Cardiac muscle cell (in vitro differentiated cells and primary cell): Measurements from ENCODE around the gene NUDT5. TPM values are rescaled to one million over a fixed set of nuclear protein-coding genes. Genes with fewer than 3 reads are reported as not detected.

Source experiments
- DNase-seq, 2 donors: peaks; one replicate each; pipeline versions ENCODE4 v3.0.0 to v3.0.0-alpha.2; 2010 to 2017; ENCODE audit warnings: low read depth in 1 of 2, low spot score in 1 of 2
- H3K27ac ChIP-seq: fragments of 200-600 bp; sonication (generic); 2 replicates; pipeline ENCODE4 v1.5.1; 2016
- H3K27me3 ChIP-seq: fragments of 200-600 bp; sonication (generic); 2 replicates; pipeline ENCODE4 v1.6.0; 2016; ENCODE audit warnings: control low read depth
- H3K36me3 ChIP-seq: fragments of 200-600 bp; sonication (generic); 2 replicates; pipeline ENCODE4 v1.5.1; 2016; ENCODE audit warnings: control low read depth
- H3K4me1 ChIP-seq: fragments of 200-600 bp; sonication (generic); 2 replicates; pipeline ENCODE4 v1.8.1; 2017; ENCODE audit warnings: low read depth, mild to moderate bottlenecking, mixed run types
- H3K4me3 ChIP-seq: fragments of 200-600 bp; sonication (generic); 2 replicates; pipeline ENCODE4 v1.5.1; 2016; ENCODE audit warnings: mild to moderate bottlenecking
- H3K9me3 ChIP-seq: fragments of 200-600 bp; sonication (generic); 2 replicates; pipeline ENCODE4 v1.5.1; 2017; ENCODE audit warnings: low read depth, mild to moderate bottlenecking, control low read depth
- polyA plus RNA-seq: library from polyadenylated mRNA; unstranded; fragments of >200 nt; fragmentation: Nextera tagmentation; extraction: Ambion mirVana; gene quantifications from 2 replicates; pipeline ENCODE4 v1.2.1, GENCODE V29; 2016
- total RNA-seq: library from RNA; depleted of rRNA; stranded (reverse); fragments of >200 nt; gene quantifications from 2 replicates; pipeline ENCODE4 v1.2.3, GENCODE V29; 2016
- TF ChIP-seq, protein P1 (sequence below): IDR thresholded peaks from 2 replicates; pipeline ENCODE4 v1.5.1; 2012; ENCODE audit warnings: low read depth, mild to moderate bottlenecking, low read length

NUDT5 gene
- total and polyA plus RNA-seq, 2 experiments from 2014 or later = 49.3 to 122 TPM

DNA sequence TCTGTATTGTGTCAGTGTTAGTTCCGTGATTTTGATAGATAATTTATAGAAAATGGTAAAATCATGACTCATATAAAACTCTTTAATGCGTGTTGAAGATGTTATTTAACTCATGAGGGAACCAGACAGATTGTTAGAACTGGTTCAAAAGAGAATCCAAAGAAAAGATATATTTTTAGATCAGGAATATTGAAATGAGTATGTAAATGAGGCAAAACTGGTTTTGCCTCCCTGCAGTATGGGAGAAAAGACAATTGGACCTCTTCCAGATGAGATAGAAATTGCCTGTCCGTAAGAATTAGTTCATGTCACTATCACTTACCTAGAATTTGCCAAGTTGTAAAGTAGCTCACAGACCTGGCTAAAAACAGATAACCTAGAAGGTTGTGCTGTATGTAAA is 17.9 kb upstream of the NUDT5 start:
- Histone ChIP-seq H3K9me3 (no peaks in the 10 kb centered on the region), H3K27ac (no peak overlapping the region), H3K36me3 (peaks cover 36% of the 10 kb centered on the region), H3K4me3 (no peak overlapping the region), H3K27me3 (no peaks in the 10 kb centered on the region), H3K4me1 (peaks cover 6% of the 10 kb centered on the region)
- no peak for DNase-seq
- TF ChIP-seq, protein P1, sequence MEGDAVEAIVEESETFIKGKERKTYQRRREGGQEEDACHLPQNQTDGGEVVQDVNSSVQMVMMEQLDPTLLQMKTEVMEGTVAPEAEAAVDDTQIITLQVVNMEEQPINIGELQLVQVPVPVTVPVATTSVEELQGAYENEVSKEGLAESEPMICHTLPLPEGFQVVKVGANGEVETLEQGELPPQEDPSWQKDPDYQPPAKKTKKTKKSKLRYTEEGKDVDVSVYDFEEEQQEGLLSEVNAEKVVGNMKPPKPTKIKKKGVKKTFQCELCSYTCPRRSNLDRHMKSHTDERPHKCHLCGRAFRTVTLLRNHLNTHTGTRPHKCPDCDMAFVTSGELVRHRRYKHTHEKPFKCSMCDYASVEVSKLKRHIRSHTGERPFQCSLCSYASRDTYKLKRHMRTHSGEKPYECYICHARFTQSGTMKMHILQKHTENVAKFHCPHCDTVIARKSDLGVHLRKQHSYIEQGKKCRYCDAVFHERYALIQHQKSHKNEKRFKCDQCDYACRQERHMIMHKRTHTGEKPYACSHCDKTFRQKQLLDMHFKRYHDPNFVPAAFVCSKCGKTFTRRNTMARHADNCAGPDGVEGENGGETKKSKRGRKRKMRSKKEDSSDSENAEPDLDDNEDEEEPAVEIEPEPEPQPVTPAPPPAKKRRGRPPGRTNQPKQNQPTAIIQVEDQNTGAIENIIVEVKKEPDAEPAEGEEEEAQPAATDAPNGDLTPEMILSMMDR = no peak

DNA sequence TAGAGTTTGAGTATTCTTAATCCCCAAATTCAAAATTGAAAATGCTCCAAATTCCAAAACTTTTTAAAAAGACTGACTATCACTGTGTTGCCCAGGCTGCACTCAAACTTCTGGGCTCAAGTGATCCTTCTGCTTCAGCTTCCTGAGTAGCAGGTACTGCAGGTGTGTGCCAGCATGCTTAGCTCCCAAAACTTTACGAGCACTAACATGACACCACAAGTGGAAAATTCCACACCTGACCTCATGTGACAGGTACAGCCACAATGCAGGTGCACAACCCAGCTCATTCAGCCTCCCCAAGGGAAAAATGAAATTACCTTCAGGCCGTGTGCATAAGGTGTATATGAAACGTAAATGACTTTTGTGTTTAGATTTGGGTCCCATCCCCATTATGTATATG is 16.8 kb upstream of the NUDT5 start:
- TF ChIP-seq, protein P1 = no peak
- Histone ChIP-seq H3K27ac (no peak overlapping the region), H3K4me1 (peaks cover 6% of the 10 kb centered on the region), H3K36me3 (peaks cover 30% of the 10 kb centered on the region), H3K9me3 (no peaks in the 10 kb centered on the region), H3K27me3 (no peaks in the 10 kb centered on the region), H3K4me3 (no peak overlapping the region)
- DNase-seq = no peak

DNA sequence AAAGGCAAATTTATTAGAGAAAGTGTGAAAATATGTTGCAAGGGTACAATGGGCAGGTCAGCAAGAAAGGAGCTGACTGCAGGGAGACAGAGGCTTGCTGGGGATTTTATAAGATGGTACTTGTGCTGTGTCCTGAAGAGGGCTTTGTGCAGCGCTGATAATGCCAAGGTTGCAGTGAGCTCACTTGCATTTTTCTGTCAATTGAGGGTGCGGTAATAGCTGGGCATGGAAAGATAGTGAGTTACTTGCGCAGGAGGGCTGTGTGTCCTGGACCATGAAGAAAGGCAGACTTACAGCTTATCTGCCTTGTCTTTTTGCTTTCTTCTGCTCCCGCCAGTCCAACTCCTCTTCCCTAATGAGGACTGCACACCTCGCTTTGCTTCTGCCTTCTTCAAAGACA is 12.8 kb upstream of the NUDT5 start:
- no peaks in the 10 kb centered on the region for H3K4me1 ChIP-seq
- TF ChIP-seq, protein P1 = no peak
- H3K36me3 ChIP-seq = peaks cover 27% of the 10 kb centered on the region
- H3K27ac ChIP-seq = no peak overlapping the region
- H3K9me3 ChIP-seq = no peaks in the 10 kb centered on the region
- H3K27me3 ChIP-seq = no peaks in the 10 kb centered on the region
- DNase-seq = no peak
- H3K4me3 ChIP-seq = no peak overlapping the region

DNA sequence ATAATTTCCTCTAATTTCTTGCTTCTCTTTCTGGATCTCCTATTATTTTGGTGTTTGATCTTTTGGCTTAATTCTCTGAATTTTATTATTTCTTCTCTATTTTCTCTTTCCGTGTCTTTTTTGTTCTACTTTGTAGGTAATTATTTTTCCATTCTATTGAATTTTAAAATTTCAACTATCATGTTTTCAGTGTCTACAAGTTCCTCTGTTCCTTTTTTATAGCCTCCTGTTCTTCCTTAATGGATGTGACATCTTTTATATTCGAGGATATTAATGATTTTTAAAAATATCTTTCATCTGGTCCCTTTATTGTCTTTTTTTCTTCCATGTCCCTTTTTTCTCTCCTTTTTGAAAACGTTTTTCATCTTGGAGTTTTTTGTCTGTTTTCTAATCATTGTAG is 11.4 kb upstream of the NUDT5 start:
- Histone ChIP-seq H3K27me3 (no peaks in the 10 kb centered on the region), H3K4me3 (no peak overlapping the region), H3K4me1 (no peaks in the 10 kb centered on the region), H3K9me3 (no peaks in the 10 kb centered on the region), H3K36me3 (peaks cover 28% of the 10 kb centered on the region), H3K27ac (no peak overlapping the region)
- no peak for DNase-seq
- TF ChIP-seq, protein P1 = no peak

DNA sequence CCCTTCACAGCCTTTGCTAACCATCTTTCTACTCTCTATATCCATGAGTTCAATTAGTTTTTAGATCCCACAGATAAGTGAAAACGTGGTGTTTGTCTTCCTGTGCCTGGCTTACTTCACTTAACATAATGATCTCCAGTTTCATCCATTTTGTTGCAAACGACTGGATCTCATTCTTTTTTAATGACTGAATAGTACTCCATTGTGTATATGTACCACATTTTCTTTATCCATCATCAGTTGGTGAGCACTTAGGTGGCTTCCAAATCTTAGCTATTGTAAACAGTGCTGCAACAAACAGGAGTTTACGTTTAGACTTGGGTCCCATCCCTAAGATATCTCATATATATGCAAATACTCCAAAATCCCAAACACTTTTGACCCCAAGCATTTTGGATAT is 9.4 kb upstream of the NUDT5 start:
- Histone ChIP-seq H3K27me3 (no peaks in the 10 kb centered on the region), H3K36me3 (peaks cover 19% of the 10 kb centered on the region), H3K4me3 (no peak overlapping the region), H3K4me1 (no peaks in the 10 kb centered on the region), H3K9me3 (no peaks in the 10 kb centered on the region), H3K27ac (no peak overlapping the region)
- DNase-seq = no peak
- TF ChIP-seq, protein P1 = no peak

DNA sequence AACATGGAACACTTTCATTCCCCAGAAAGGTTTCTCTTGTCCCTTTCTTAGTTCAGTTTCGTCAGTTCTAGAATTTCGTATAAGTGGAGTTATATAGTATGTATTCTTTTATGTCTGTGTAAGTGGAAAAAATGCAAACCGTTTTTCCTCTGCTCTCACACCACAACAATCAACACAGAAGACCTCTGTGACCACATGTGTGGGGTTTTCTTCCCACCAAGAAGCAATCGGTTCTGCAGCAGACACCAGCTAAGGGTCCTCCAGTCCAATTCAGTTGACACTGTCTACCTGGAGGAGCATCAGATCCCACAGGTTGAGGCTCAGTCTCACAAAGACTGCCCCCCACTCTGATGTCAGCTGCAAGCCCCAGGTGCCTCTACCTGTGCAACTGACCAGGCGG is 6.5 kb upstream of the NUDT5 start:
- TF ChIP-seq, protein P1 = no peak
- Histone ChIP-seq H3K36me3 (peaks cover 26% of the 10 kb centered on the region), H3K4me1 (peaks cover 5% of the 10 kb centered on the region), H3K4me3 (no peak overlapping the region), H3K9me3 (no peaks in the 10 kb centered on the region), H3K27ac (no peak overlapping the region), H3K27me3 (no peaks in the 10 kb centered on the region)
- no peak for DNase-seq
